ENCODE data around the gene ALDH6A1.
A peak's percentile ranks its signal among the peaks of the same experiment; 100 is the strongest.

- TF ChIP-seq EZH2 (IDR thresholded peaks at IDR 0.05; ENCODE audit: low read depth, low read length, severe bottlenecking) = no peak
- TF ChIP-seq, protein P1, sequence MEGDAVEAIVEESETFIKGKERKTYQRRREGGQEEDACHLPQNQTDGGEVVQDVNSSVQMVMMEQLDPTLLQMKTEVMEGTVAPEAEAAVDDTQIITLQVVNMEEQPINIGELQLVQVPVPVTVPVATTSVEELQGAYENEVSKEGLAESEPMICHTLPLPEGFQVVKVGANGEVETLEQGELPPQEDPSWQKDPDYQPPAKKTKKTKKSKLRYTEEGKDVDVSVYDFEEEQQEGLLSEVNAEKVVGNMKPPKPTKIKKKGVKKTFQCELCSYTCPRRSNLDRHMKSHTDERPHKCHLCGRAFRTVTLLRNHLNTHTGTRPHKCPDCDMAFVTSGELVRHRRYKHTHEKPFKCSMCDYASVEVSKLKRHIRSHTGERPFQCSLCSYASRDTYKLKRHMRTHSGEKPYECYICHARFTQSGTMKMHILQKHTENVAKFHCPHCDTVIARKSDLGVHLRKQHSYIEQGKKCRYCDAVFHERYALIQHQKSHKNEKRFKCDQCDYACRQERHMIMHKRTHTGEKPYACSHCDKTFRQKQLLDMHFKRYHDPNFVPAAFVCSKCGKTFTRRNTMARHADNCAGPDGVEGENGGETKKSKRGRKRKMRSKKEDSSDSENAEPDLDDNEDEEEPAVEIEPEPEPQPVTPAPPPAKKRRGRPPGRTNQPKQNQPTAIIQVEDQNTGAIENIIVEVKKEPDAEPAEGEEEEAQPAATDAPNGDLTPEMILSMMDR (IDR thresholded peaks at IDR 0.05; ENCODE audit: control extremely low read depth in 1 of 3, insufficient read depth in 1 of 3, low read depth in 1 of 3, low read length in 3 of 3) = peak in 1 of 3 experiments; percentile 11; a peak in 1 of 4 replicates
Measured at GRCh38 chr14:74084277-74085046, at the start of gene ALDH6A1, which contains the start of gene LIN52.
